ENCODE data around the gene EPHA3. TPM values are rescaled to one million over a fixed set of nuclear protein-coding genes. Genes with fewer than 3 reads are reported as not detected.

Gene EPHA3
- total and polyA plus RNA-seq, 2 of the 4 experiments (the other 2 are of a cell fraction): 0.10 to 0.18 TPM

DNA sequence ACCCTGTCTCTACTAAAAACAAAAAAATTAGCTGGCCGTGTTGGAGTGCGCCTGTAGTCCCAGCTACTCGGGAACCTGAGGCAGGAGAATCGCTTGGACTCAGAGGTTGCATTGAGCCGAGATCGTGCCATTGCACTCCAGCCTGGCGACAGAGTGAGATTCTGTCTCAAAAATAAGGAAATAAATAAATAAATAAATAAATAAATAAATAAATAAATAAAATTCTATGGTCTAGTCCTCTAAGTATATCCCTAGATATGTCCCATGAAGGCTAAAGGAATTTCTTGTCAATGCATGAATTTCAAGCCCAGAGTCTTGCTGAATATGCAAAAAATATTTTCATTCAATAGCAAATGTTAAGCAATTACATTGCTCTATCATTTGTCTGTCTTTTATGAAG is 149.0 kb downstream of the EPHA3 start:
- Histone ChIP-seq H3K9ac (ENCODE audit: low read depth, low read length) (no peak overlapping the region), H3K4ac (ENCODE audit: low read depth, low read length) (no peak overlapping the region), H3K4me3 (ENCODE audit: insufficient read depth, low read depth, low read length) (no peak overlapping the region), H3K56ac (ENCODE audit: extremely low read depth, insufficient read depth, low read length) (no peak overlapping the region), H3K27me3 (ENCODE audit: control insufficient read depth, insufficient read depth, low read length) (no peaks in the 10 kb centered on the region), H3K36me3 (ENCODE audit: control insufficient read depth, insufficient read depth, low read length) (no peaks in the 10 kb centered on the region), H3K4me2 (ENCODE audit: low read depth, low read length) (no peak overlapping the region), H3K18ac (ENCODE audit: low read depth, low read length) (no peak overlapping the region), H3K27ac (ENCODE audit: insufficient read depth, low read length) (no peak overlapping the region), H2AK9ac (replicated peaks; ENCODE audit: low read depth, low read length, poor library complexity) (no peak overlapping the region), H3K14ac (replicated peaks; ENCODE audit: low read depth, low read length) (no peak overlapping the region), H2BK20ac (ENCODE audit: low read depth, low read length) (no peak overlapping the region), H3K9me3 (ENCODE audit: control insufficient read depth, insufficient read depth, low read length) (no peaks in the 10 kb centered on the region), H3K23ac (ENCODE audit: low read depth, low read length) (no peak overlapping the region), H4K8ac (ENCODE audit: low read depth in 2 of 2, low read length in 2 of 2) (no peak overlapping the region), H2AFZ (replicated peaks; ENCODE audit: low read length, poor library complexity) (no peak overlapping the region), H3K79me1 (ENCODE audit: low read depth in 1 of 2, low read length in 2 of 2) (no peaks in the 10 kb centered on the region), H2BK5ac (ENCODE audit: low read depth, low read length, poor library complexity, severe bottlenecking) (no peak overlapping the region), H2BK15ac (ENCODE audit: low read depth, low read length) (no peak overlapping the region), H2AK5ac (ENCODE audit: low read depth, low read length) (no peak overlapping the region), H4K91ac (ENCODE audit: insufficient read depth, low read depth, low read length) (no peak overlapping the region), H3K4me1 (ENCODE audit: control insufficient read depth, insufficient read depth, low read length) (no peaks in the 10 kb centered on the region), H2BK120ac (ENCODE audit: low read depth, low read length) (no peak overlapping the region), H4K20me1 (ENCODE audit: insufficient read depth, low read length) (no peaks in the 10 kb centered on the region), H4K5ac (ENCODE audit: low read depth, low read length) (no peak overlapping the region), H3K9me1 (ENCODE audit: insufficient read depth, low read length) (no peaks in the 10 kb centered on the region)
- TF ChIP-seq RCOR1 (IDR thresholded peaks at IDR 0.05; ENCODE audit: insufficient replicate concordance, low read length): no peak
- no peak for TF ChIP-seq SMC3 (IDR thresholded peaks at IDR 0.05; ENCODE audit: low read depth, low read length)
- TF ChIP-seq RFX5 (IDR thresholded peaks at IDR 0.05; ENCODE audit: low read depth, low read length): no peak
- no peak for TF ChIP-seq FOS (IDR thresholded peaks at IDR 0.05; ENCODE audit: low read depth, low read length)
- TF ChIP-seq RAD21 (IDR thresholded peaks at IDR 0.05; ENCODE audit: low read length): no peak
- TF ChIP-seq CHD1 (IDR thresholded peaks at IDR 0.05; ENCODE audit: low read depth, low read length): no peak
- no peak for TF ChIP-seq MAZ (IDR thresholded peaks at IDR 0.05; ENCODE audit: borderline replicate concordance, low read depth, low read length)
- TF ChIP-seq NFE2L2 (IDR thresholded peaks at IDR 0.05; ENCODE audit: low read depth, low read length): no peak
- no peak for TF ChIP-seq CTCF (conservative IDR thresholded peaks at IDR 0.05; ENCODE audit: low read depth, low read length)
- TF ChIP-seq BHLHE40 (IDR thresholded peaks at IDR 0.05; ENCODE audit: low read depth, low read length): no peak
- TF ChIP-seq MAFK (IDR thresholded peaks at IDR 0.05; ENCODE audit: low read depth, low read length): no peak
- TF ChIP-seq MXI1 (IDR thresholded peaks at IDR 0.05; ENCODE audit: borderline replicate concordance, low read depth, low read length): no peak
- TF ChIP-seq, protein P1, sequence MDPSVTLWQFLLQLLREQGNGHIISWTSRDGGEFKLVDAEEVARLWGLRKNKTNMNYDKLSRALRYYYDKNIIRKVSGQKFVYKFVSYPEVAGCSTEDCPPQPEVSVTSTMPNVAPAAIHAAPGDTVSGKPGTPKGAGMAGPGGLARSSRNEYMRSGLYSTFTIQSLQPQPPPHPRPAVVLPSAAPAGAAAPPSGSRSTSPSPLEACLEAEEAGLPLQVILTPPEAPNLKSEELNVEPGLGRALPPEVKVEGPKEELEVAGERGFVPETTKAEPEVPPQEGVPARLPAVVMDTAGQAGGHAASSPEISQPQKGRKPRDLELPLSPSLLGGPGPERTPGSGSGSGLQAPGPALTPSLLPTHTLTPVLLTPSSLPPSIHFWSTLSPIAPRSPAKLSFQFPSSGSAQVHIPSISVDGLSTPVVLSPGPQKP (IDR thresholded peaks at IDR 0.05; ENCODE audit: borderline replicate concordance, low read depth, low read length): no peak
- no peak for TF ChIP-seq POLR2A (IDR thresholded peaks at IDR 0.05; ENCODE audit: low read depth, low read length)
- no peak for TF ChIP-seq USF2 (IDR thresholded peaks at IDR 0.05; ENCODE audit: low read depth, low read length)
- no peak for TF ChIP-seq CEBPB (IDR thresholded peaks at IDR 0.05; ENCODE audit: low read depth, low read length)
- BruUV-seq (replicated peaks): no TSS peak
- ChIA-PET CTCF (no interaction called here), POLR2A (ENCODE audit: unreplicated experiment) (no interaction called here)
- no peak for DNase-seq
- WGBS, 2 experiments (ENCODE audit: extremely low coverage in 2 of 2, insufficient read length in 1 of 2): no CpG with 5 or more reads among the region's 7 CpGs
- intact Hi-C loops (cut with micrococcal nuclease): no loop called here
- dilution Hi-C loops (cut with HindIII; ENCODE audit: low sequenced_read_pairs, unreplicated experiment): no loop called here
- in situ Hi-C loops (cut with MboI; ENCODE audit: low sequenced_read_pairs): no loop called here
- ATAC-seq (ENCODE audit: low read depth): no peak
